Body of pancreas (tissue), 4 donors: ENCODE data around the gene CD81.

Experiments
- POLR2A ChIP-seq, 3 donors: fragments of 450-650 bp; IDR thresholded peaks; one replicate each; pipeline ENCODE4 v1.6.1; 2016; ENCODE audit warnings: antibody characterized with exemption in 3 of 3, mild to moderate bottlenecking in 2 of 3
- TF ChIP-seq, protein P1 (sequence below), 7 experiments: fragments of 450-650 bp in 4 of 7; fragments of 200-600 bp in 3 of 7; sonication (generic) in 3 of 7; IDR thresholded peaks; one replicate each; pipeline ENCODE4 v1.5.1; 2016 to 2019; ENCODE audit warnings: antibody characterized with exemption in 7 of 7

DNA sequence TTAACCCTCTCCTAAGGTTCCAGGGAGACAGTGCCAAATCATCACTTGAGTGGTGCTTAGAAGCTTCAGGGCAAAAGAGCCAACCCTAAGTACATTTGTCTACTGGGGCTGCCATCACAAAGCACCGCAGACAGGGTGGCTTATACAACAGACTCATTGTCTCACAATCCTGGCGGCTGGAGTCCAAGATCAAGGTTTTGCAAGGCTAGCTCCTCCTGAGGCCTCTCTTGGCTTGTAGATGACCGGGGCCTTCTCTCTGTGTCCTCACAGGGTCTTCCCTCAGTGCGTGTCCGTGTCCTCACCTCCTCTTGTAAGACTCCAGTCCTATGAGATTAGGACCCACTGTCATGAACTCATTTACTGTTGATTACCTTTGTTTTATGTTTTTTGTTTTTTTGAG, 34.1 kb upstream of the CD81 start:
- TF ChIP-seq POLR2A (IDR thresholded peaks at IDR 0.05): no peak
- TF ChIP-seq, protein P1, sequence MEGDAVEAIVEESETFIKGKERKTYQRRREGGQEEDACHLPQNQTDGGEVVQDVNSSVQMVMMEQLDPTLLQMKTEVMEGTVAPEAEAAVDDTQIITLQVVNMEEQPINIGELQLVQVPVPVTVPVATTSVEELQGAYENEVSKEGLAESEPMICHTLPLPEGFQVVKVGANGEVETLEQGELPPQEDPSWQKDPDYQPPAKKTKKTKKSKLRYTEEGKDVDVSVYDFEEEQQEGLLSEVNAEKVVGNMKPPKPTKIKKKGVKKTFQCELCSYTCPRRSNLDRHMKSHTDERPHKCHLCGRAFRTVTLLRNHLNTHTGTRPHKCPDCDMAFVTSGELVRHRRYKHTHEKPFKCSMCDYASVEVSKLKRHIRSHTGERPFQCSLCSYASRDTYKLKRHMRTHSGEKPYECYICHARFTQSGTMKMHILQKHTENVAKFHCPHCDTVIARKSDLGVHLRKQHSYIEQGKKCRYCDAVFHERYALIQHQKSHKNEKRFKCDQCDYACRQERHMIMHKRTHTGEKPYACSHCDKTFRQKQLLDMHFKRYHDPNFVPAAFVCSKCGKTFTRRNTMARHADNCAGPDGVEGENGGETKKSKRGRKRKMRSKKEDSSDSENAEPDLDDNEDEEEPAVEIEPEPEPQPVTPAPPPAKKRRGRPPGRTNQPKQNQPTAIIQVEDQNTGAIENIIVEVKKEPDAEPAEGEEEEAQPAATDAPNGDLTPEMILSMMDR (IDR thresholded peaks at IDR 0.05): no peak
